GM18499 (cell line): Measurements from ENCODE around the gene PPP5C.
"Not testable (repeated sequence)": the region's sequence is repeated elsewhere in the genome, so short reads cannot be mapped to it uniquely, and the experiment has no call there.

Experiments used
- ATAC-seq: cut with Tn5 transposase; IDR thresholded peaks from one replicate; pipeline ENCODE4 v1.9.1; 2021; ENCODE audit warnings: moderate number of reproducible peaks; ENCODE audit not compliant: insufficient read depth, unreplicated experiment

PPP5C gene

DNA sequence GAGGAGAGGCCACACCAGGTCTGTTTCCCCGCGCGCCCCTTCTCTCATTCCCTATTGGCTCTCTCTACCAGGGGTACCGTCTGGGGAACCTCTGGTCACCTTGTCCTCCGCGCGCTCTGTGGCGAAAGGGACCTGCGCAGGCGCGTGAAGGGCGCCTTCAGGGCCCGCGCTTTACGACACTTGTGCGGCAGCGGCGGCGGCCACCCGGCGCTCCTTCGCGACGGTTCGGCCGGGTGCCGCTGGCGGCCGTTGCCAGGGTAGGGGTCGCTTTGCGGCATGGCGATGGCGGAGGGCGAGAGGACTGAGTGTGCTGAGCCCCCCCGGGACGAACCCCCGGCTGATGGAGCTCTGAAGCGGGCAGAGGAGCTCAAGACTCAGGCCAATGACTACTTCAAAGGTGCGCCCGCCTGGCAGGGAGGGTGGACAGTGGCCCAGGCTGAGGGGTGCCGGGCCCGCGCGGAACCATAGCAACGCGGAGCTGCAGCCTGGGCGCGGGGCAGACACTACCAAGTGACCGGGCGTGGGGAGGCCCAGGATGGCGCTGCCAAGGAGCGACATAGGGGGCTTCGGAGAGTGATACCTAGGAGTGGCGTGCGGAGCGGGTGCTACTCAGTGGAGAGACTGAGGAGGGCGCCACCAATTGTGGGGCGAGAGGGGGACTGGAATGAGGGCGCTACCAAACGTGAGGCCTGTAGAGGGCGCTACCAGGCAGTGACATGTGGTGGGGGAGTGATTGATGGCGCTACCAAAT lies at the start of gene PPP5C:
Gene PPP5C (plus strand): TSS at position 267 of the 751 bp plus-strand sequence. CDS start 10 bp downstream, at position 277.
- no peak for ATAC-seq

DNA sequence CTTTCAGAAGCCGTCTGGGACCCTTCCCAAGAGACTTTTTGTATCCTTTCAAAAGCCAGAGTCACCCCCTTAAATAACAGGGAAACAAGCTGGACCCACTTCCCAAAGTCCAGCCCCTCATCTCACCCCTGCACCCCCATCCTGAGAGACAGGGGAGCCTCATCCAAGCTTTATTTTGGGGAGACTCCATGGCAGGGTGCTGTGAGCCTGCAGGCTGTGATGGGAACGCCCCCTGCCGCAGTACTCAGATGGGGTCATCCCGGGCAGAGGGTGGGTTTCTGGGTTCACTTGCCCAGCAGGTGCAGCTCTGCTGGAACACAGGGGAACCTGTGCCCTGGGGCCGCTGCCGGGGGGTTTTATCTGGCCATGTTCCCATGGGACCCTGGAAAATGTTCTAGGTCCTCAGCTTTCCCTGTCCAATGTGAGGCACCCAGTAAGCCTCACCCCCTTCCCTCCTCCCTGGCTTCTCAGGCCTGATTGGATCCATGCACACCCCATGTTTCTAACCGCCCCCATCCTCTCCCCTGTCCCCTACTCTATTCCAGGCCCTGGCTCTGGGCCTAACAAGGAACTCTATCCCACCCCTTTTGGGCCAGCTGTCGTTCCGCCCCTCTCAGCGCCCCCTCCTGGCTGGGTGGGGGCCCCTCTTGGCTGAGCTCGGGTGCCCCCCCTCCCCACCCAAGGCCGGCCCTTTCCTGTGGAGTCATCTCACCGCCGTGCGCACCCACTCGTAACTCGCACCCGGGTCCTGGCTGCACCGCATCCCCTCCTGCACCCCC lies 49.0 kb upstream of the PPP5C start:
- ATAC-seq = no peak

DNA sequence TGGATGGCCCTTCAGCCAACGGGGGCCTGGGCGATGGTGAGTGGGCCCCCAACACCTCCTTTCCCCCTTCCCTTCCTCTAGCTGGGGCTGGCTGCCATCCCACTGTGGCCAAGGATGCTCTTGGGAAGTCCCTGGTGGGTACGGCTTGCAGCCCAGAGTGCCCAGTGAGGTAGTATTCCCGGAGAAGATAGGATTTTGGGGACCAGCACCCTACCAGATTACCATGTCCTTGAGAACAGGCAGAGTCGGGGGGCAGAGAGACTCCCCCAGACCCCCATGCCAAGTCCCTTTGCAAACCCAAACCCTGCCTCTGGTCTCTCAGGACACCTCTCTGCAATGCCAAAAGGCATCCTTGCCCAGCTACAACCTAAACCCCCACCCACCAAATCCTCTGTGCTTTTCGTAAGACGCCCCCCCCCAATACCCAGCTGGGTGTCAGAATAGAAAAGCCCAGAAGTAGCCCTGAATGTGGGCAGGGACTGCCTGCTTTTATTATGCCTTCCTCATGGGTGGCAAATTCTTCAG lies 48.3 kb upstream of the PPP5C start:
- no peak for ATAC-seq

DNA sequence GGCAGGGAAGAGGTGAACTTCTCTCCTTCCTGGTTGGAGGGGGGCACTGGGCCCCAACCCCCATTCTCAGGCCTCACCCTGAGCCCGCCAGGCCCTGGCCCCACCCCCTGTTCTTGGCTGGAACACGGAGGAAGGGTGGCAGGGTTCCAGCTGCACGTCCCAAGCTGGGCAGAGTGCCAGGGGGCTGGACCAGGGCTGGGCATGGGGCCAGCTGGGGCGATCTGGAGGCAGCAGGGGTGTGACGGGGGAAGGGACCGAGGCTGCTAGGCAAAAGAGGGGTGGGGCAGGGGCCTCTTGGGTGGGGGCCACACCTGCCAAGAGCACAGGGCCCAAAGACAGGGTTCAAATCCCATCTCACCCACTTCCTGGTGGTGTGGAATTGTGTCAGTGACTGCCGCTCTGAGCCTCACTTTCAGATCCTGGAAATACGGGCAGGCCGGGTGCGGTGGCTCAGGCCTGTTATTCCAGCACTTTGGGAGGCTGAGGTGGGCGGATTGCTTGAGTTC lies 47.8 kb upstream of the PPP5C start:
- no peak for ATAC-seq

GRCh38 chr19:46299695-46300094 lies 47.2 kb upstream of the PPP5C start:
- no peak for ATAC-seq

DNA sequence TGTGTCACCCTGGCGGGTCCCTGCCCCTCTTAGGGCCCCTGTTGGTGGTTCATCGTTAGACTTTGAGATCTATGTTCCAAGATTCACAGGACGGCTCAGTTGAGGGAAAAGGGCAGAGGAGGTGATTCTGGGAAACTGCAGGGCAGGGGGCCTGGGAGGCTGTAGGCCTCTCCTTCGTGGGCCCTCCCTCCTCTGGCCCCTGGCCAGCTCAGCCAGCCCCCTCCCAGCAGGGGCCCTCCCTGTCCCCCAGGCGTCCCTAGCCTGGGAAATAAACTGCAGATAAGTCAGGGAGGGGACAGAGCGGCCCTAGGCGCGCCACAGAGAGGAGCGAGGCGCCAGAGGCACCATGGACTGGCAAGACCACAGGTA lies 43.6 kb upstream of the PPP5C start:
- no peak for ATAC-seq

GRCh38 chr19:46303691-46304397 lies 43.0 kb upstream of the PPP5C start:
- no peak for ATAC-seq

GRCh38 chr19:46306501-46306900 lies 40.4 kb upstream of the PPP5C start:
- no peak for ATAC-seq

GRCh38 chr19:46308510-46308909 lies 38.4 kb upstream of the PPP5C start:
- ATAC-seq = no peak

DNA sequence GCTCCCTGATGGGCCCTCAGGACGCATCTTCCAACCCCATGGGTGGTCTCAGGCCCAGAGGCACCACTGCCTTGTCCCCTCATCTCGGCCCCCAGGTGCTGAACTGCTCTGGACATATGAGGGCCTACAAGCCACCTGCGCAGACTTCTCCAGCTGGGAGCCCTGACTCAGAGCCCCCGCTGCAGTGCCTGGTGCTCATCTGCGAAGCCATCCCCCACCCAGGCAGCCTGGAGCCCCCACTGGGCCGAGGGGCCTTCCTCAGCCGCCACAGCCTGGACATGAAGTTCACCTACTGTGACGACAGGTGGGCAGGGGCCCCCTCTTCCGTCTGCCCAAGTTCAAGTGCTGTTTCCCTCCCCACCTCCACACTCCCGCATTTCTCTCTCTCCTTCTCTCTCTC lies 37.8 kb upstream of the PPP5C start:
- ATAC-seq = no peak

DNA sequence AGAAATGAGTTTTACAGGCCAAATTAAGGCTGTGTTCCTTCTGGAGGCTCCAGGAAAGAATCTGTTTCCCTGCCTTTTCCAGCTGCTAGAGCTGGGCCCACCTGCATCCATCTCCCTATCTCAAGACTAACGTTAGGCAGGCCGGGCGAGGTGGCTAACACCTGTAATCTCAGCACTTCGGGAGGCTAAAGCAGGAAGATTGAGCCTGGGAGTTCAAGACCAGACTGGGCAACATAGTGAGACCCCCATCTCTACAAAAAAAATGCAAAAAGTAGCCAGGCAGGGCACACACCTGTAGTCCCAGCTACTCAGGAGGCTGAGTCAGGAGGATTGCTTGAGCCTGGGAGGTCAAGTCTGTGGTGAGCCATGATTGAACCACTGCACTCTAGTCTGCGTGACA lies 35.4 kb upstream of the PPP5C start:
- ATAC-seq = no peak

- ATAC-seq = not testable (repeated sequence)
Measured at GRCh38 chr19:46313540-46314469, 33.1 kb upstream of the PPP5C start.

- ATAC-seq = no peak
Measured at GRCh38 chr19:46317339-46317738, 29.5 kb upstream of the PPP5C start.

DNA sequence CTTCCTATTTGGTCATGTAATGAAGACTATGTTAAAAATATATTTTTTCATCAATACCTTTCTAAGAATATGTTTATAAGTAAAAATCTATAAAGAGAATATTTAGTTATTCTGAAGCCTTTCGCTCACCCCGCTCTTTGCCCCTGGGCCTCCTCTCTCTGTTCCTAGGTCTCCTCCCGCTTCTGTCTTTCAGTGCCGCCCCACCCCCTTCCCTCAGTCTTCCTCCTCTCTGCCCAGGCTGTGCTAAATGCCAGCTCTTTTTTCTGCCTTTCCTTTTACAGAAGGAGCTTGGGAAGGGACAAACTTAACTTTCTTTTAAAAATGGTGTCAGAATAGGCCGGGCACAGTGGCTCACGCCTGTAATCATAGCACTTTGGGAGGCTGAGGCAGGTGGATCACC lies 27.3 kb upstream of the PPP5C start:
- ATAC-seq = no peak

GRCh38 chr19:46320559-46320958 lies 26.3 kb upstream of the PPP5C start:
- no peak for ATAC-seq

GRCh38 chr19:46321653-46322052 lies 25.2 kb upstream of the PPP5C start:
- ATAC-seq = no peak

DNA sequence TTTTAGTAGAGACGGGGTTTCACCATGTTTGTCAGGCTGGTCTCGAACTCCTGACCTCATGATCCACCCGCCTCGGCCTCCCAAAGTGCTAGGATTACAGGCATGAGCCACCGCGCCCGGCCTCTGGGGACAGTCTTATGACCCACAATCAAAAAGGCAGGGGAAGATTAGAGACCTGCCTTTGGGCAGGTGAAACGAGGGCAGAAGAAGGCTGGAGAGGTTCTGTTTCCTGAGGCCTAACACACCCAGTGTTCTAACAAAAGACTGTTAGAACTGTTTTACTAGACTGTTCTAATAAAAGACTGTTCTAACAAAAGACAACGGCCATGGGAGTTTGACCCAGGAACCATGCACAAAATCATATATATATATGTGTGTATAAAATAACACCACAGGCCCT lies 23.7 kb upstream of the PPP5C start:
- ATAC-seq = not testable (repeated sequence)

DNA sequence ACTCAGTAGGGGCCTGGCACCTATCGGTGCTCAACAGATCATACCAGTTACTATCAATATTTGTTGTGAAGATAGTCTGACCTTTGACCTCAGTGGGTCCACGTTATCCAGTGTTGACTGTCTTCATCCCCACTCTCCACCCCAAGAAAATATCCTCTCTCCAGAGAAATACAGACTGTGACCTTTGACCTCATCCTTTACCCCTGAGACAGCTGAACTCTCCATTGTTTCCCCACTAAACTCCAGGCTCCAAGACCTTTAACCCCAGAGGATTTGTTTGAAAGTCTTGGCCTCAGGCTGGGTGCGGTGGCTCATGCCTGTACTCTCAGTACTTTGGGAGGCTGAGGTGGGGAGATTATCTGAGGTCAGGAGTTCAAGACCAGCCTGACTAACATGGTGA lies 22.6 kb upstream of the PPP5C start:
- ATAC-seq = no peak

GRCh38 chr19:46326608-46327007 lies 20.3 kb upstream of the PPP5C start:
- no peak for ATAC-seq

GRCh38 chr19:46328079-46328478 lies 18.8 kb upstream of the PPP5C start:
- no peak for ATAC-seq
